Measurements from ENCODE around the gene RNF2.

DNA sequence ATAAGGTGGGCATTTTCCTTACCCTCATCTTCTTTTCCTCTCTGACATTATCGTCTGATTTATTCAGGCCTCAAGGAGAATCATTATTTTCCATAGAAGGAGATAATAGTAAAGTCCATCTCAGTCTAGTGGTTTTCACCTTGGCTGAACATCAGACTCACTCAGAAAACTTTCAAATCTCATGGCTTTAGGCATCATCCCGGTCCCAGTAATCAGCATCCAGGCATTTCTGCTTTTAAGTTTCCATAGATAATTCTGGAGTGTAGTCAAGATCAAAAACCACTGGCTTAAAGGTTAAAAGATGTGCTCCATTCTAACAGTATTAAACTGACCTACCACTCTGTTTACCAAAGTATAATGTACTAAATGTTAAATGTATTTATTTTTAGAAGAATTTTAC lies 49.4 kb downstream of the RNF2 start:
- TF ChIP-seq, protein P1, sequence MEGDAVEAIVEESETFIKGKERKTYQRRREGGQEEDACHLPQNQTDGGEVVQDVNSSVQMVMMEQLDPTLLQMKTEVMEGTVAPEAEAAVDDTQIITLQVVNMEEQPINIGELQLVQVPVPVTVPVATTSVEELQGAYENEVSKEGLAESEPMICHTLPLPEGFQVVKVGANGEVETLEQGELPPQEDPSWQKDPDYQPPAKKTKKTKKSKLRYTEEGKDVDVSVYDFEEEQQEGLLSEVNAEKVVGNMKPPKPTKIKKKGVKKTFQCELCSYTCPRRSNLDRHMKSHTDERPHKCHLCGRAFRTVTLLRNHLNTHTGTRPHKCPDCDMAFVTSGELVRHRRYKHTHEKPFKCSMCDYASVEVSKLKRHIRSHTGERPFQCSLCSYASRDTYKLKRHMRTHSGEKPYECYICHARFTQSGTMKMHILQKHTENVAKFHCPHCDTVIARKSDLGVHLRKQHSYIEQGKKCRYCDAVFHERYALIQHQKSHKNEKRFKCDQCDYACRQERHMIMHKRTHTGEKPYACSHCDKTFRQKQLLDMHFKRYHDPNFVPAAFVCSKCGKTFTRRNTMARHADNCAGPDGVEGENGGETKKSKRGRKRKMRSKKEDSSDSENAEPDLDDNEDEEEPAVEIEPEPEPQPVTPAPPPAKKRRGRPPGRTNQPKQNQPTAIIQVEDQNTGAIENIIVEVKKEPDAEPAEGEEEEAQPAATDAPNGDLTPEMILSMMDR (IDR thresholded peaks at IDR 0.05 in 8 of 11, conservative IDR thresholded peaks at IDR 0.05 in 3 of 11), result no peak
- no peak for TF ChIP-seq POLR2A (IDR thresholded peaks at IDR 0.05)
